KOPT-K1 (cell line): ENCODE data around the gene MTHFD1.
A peak's percentile ranks its signal among the peaks of the same experiment; 100 is the strongest.

ENCODE experiments used
- H3K27ac ChIP-seq: fragments of 200-600 bp; sonication (generic); 2 replicates; pipeline ENCODE4 v1.5.1; 2016; ENCODE audit warnings: antibody characterized with exemption, mild to moderate bottlenecking, low read depth, low read length; ENCODE audit not compliant: poor library complexity, severe bottlenecking
- H3K36me3 ChIP-seq: fragments of 200-600 bp; sonication (generic); 2 replicates; pipeline ENCODE4 v1.5.1; 2017; ENCODE audit warnings: antibody characterized with exemption, mild to moderate bottlenecking, low read length, moderate library complexity; ENCODE audit not compliant: insufficient read depth
- H3K9me3 ChIP-seq: fragments of 200-600 bp; sonication (generic); 2 replicates; pipeline ENCODE4 v1.5.1; 2017; ENCODE audit warnings: antibody characterized with exemption, low read length, mild to moderate bottlenecking; ENCODE audit not compliant: insufficient read depth, poor library complexity, severe bottlenecking

The MTHFD1 gene

GRCh38 chr14:64478634-64479250 is 90.6 kb downstream of the MTHFD1 start:
- no peak overlapping the region for H3K27ac ChIP-seq
- peaks cover 41% of the 10 kb centered on the region for H3K36me3 ChIP-seq
- no peaks in the 10 kb centered on the region for H3K9me3 ChIP-seq

- H3K36me3 ChIP-seq: peaks cover 90% of the 10 kb centered on the region
- no peak overlapping the region for H3K27ac ChIP-seq
- H3K9me3 ChIP-seq: no peaks in the 10 kb centered on the region
These were observed 100.5 kb downstream of the MTHFD1 start for GRCh38 chr14:64488590-64489099.

- H3K9me3 ChIP-seq: no peaks in the 10 kb centered on the region
- peaks cover 82% of the 10 kb centered on the region for H3K36me3 ChIP-seq
- no peak overlapping the region for H3K27ac ChIP-seq
These were observed 103.5 kb downstream of the MTHFD1 start for GRCh38 chr14:64491637-64492036.

- H3K36me3 ChIP-seq: peaks cover 71% of the 10 kb centered on the region
- H3K27ac ChIP-seq: no peak overlapping the region
- no peaks in the 10 kb centered on the region for H3K9me3 ChIP-seq
These were observed 105.3 kb downstream of the MTHFD1 start for GRCh38 chr14:64493455-64493854.

GRCh38 chr14:64495252-64495651 is 107.1 kb downstream of the MTHFD1 start:
- Histone ChIP-seq H3K9me3 (no peaks in the 10 kb centered on the region), H3K27ac (no peak overlapping the region), H3K36me3 (peaks cover 64% of the 10 kb centered on the region)

GRCh38 chr14:64496764-64497163 is 108.6 kb downstream of the MTHFD1 start:
- no peak overlapping the region for H3K27ac ChIP-seq
- H3K36me3 ChIP-seq: peaks cover 49% of the 10 kb centered on the region
- no peaks in the 10 kb centered on the region for H3K9me3 ChIP-seq

GRCh38 chr14:64500088-64500487 is 111.9 kb downstream of the MTHFD1 start:
- H3K36me3 ChIP-seq: peaks cover 26% of the 10 kb centered on the region
- H3K9me3 ChIP-seq: no peaks in the 10 kb centered on the region
- peak overlapping the region; percentile 96 for H3K27ac ChIP-seq

GRCh38 chr14:64501411-64502171 is 113.4 kb downstream of the MTHFD1 start:
- H3K27ac ChIP-seq: peak overlapping the region; percentile 96
- no peaks in the 10 kb centered on the region for H3K9me3 ChIP-seq
- peaks cover 14% of the 10 kb centered on the region for H3K36me3 ChIP-seq

DNA sequence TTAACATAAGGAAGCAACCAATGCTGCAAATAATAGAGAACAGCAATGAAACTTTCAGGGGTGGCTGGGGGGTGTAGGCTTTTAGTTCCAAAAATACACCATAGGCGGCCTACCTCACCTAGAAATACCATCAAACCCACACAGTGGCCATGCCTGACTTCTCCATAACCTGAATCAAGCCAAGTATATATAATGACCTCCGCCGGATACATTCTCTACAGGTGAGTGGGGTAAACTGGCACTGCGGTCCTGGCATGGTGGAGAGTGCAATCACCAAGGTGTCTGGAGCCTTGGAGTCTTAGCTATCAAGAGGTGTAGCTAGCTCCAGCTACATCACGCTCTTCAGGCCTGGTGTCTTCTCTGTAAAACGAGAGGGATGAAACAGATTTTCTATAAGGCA is 114.3 kb downstream of the MTHFD1 start:
- peaks cover 13% of the 10 kb centered on the region for H3K36me3 ChIP-seq
- peak overlapping the region; percentile 96 for H3K27ac ChIP-seq
- no peaks in the 10 kb centered on the region for H3K9me3 ChIP-seq

DNA sequence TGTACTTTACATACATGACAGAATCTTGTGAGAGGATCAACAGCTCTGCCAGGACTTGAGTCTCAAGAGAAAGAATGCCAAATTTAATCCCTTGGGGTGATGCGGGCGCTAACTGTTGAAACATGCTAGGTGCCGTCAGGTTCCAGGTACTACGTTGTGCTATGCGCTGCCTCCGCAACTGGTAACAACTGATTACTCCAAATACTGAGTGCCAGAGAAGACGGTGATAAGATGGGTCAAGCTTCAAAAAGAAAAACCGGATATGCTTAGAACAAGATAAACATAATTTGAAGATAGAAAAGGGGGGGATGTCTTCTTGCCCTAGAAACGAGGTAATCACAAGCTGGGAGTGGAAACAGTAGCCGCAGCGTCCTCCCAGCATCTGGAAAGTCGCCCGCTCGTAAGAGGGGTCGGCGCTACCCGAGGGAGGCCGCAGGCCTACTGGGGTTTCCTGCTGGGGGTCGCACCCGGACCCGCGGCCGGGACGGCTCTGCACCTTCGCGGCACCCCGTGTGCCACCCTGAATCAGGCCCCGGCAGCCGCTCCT is 114.8 kb downstream of the MTHFD1 start:
- peak overlapping the region; percentile 96 for H3K27ac ChIP-seq
- no peaks in the 10 kb centered on the region for H3K9me3 ChIP-seq
- peaks cover 8% of the 10 kb centered on the region for H3K36me3 ChIP-seq

GRCh38 chr14:64503434-64504309 is 115.5 kb downstream of the MTHFD1 start, which contains the start of gene ZBTB25:
ZBTB25 (minus strand) TSS chr14:64503838; CDS start chr14:64490533, 13,305 bp downstream.
- Histone ChIP-seq H3K9me3 (no peaks in the 10 kb centered on the region), H3K36me3 (peaks cover 6% of the 10 kb centered on the region), H3K27ac (peak within 1 kb of the TSS; percentile 96)

DNA sequence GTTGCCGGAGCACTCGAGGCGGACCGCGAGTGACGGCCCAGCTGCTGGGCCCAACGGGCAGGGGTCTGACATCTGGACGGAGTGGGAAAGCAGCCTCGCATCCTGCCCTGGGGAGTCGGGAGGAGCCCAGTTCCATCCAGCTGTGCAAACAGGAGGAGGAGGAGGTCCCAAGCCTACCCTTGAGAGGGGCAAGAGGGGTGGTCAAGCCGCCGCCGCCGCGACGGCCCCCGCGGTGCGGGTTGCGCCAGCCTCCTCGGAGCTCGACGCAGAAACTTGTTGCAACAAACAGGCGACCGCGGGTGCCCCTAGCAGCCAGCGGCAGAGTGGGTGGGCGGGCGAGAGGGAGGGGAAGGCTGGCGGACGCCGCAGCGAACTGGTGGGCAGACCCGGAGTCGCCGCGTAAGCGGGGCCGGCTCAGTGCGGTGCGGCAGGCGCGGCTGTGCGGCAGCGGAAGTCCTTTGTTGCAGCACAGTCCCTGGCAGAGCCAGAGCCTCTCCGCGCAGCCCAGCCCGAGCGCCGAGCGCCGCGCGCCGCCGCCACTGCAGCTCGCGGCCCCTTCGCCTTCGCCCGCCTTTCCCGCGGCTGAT is 116.2 kb downstream of the MTHFD1 start, which contains the start of gene ZBTB1:
ZBTB1 (plus strand) TSS at position 461 of the 587 bp plus-strand sequence. CDS start 16,735 bp downstream, outside the sequence.
- Histone ChIP-seq H3K9me3 (no peaks in the 10 kb centered on the region), H3K27ac (peak within 1 kb of the TSS; percentile 96), H3K36me3 (no peaks in the 10 kb centered on the region)

- Histone ChIP-seq H3K9me3 (no peaks in the 10 kb centered on the region), H3K27ac (peak overlapping the region; percentile 96), H3K36me3 (no peaks in the 10 kb centered on the region)
These were observed 117.0 kb downstream of the MTHFD1 start for GRCh38 chr14:64504897-64505794.
